DND-41 (cell line): ENCODE data around the gene ADAMTS3.

Source experiments
- CTCF ChIP-seq: IDR thresholded peaks from 2 replicates; pipeline ENCODE4 v1.5.1; 2012; ENCODE audit warnings: borderline replicate concordance, low read length, moderate library complexity, mild to moderate bottlenecking; ENCODE audit not compliant: poor library complexity, severe bottlenecking; ENCODE audit errors: extremely low read depth
- EZH2 ChIP-seq: IDR thresholded peaks from 3 replicates; pipeline ENCODE4 v1.6.1; 2012; ENCODE audit warnings: borderline replicate concordance, low read depth, mild to moderate bottlenecking, moderate library complexity, low read length, inconsistent platforms; ENCODE audit not compliant: severe bottlenecking

- TF ChIP-seq CTCF = no peak
- no peak for TF ChIP-seq EZH2
Measured at GRCh38 chr4:72582853-72583252, 13.8 kb upstream of the ADAMTS3 start.
